HG03095 (cell line): ENCODE data around the gene GNG14.
A peak's percentile ranks its signal among the peaks of the same experiment; 100 is the strongest.
"Not testable (repeated sequence)": the region's sequence is repeated elsewhere in the genome, so short reads cannot be mapped to it uniquely, and the experiment has no call there.

Source experiments
- ATAC-seq: cut with Tn5 transposase; IDR thresholded peaks from one replicate; pipeline ENCODE4 v1.9.1; 2021; ENCODE audit warnings: moderate library complexity; ENCODE audit not compliant: unreplicated experiment

Gene GNG14

DNA sequence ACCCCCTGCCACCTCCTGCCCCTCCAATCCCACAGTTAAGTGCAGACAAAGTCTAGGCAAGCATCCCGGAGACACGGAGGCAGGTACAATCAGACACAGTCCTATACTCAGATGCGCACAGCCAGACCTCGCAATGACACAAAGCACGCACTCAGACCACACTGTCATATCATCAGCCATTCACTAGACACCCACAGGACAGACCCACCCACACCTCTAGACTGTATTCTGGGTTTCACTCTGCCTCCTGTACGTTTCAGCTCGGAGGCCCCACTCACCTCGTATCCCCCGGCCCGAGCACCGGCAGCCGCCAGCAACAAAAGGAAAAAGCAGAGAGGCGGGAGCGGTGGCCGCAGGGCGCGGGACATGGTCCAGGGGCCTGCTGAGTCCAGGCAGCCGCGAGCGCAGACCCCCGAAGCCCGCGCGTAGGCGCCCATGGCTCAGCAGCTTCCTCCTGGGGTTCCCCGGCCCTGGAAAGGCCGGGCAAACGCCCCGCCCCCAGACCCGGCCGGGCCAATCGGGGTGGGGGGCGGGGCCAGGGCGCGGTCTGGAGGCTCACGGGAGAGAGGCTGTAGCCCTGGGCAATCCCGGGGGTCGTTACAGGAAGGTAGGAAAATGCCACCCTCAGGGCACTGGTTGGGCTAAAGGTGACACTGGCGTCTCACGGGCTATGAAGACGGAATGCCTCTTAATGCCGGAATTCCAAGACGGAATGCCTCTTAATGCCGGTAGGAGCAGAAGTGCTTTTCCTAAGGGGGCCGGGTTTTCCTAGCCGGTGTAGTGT, 21.3 kb upstream of the GNG14 start, which contains the start of the genes MAN2B1 and WDR83:
MAN2B1 (minus strand) TSS at position 478 of the 784 bp plus-strand sequence; CDS start at position 437, 41 bp downstream.
WDR83 (plus strand) TSS at position 543 of the 784 bp plus-strand sequence. CDS start 2,984 bp downstream, outside the sequence.
- ATAC-seq = peak; percentile 42

DNA sequence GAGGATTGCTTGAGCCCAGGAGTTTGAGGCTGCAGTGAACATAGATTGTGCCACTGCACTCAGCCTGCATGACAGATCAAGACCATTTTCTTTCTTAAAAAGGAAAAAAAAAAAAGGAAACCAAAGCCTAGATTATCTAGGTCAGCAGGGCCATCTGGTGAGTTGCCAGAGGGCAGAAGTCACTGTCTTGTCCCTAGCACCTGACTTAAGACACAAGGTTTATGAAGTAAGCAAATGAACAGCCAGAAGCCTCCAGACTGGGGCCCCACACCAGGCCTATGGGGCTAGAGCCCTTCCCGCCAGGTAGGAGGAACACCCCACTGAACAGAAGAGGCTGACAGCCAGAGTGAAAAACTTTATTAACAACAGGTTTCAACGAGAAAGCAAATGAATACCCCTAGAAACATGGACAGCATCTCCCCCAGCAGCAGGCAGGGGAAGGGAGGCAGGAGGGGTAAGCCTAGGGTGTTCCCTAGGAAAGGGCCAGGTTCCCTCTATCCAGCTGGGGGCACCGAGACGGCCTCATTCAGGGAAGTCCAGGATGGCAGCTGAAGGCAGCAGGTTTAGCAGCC, 20.0 kb upstream of the GNG14 start:
- no peak for ATAC-seq

DNA sequence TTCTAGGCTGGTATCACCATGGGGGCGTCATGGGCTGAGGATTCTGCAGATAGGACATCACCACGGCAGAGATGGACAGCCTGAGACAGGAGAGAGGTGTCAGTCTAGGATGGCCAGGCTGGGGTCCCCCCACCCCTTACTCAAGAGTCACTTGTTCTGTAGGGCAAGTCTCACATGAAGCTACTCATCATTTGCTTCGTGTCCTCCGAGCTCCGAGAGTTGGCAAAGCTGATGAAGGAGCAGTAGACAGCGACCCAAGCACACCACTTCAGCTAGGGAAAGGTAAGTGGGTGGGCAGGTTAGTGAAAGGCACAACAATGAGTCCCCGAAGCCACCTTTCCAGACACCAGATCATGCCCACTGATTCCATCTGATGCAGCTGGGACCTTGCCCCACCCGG, 19.5 kb upstream of the GNG14 start:
- ATAC-seq = no peak

DNA sequence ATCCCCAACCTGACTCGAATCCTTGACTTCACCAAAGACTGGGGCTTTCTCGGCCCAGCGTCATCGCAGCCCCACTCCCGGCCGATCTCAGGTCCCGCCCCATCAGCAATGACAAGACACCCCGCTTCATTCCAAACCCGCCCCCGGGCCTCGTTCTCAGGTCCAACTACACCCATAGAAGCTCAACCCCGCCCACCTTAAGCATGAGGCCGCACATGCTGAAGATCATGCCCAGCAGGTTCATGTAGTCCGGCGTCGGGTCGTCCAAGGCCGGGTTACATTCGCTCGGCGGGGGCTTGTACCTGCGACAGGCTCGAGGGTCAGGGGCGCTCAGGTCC, 18.9 kb upstream of the GNG14 start:
- ATAC-seq = no peak

DNA sequence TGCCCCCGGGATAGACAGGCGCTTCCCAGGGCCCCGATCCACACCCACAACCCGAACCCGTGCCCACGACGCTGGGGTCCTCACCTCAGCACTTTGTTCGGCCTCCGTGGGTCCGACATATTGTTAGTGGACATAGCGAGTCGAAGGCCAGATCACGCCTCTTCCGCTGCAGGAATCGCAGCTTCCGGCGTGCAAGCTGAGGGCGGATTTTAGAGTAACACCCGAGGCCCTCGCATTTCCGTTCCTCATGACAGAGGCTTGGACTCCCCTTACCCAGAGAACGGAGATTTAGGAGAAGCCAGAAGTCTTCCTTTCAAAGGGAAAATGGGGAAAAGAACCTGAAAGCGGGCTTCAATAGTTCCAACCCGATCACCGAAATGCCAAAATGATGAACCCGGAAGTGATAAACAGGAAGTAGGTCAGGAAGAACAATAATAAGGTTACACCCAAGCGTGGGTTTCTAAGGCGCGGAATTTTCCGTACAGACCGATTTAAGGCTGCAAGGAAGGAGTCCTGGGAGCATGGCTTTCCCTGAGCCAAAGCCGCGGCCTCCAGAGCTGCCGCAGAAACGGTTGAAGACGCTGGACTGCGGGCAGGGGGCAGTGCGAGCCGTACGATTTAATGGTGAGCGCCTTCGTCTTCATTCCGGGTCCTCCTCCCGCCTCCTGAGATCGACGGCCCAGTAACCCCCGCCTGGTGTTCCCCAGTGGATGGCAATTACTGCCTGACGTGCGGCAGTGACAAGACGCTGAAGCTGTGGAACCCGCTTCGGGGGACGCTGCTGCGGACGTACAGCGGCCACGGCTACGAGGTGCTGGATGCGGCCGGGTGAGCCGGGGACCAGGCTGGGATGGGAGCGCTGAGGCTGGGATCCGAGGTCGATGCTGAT, 18.3 kb upstream of the GNG14 start:
- ATAC-seq = no peak

DNA sequence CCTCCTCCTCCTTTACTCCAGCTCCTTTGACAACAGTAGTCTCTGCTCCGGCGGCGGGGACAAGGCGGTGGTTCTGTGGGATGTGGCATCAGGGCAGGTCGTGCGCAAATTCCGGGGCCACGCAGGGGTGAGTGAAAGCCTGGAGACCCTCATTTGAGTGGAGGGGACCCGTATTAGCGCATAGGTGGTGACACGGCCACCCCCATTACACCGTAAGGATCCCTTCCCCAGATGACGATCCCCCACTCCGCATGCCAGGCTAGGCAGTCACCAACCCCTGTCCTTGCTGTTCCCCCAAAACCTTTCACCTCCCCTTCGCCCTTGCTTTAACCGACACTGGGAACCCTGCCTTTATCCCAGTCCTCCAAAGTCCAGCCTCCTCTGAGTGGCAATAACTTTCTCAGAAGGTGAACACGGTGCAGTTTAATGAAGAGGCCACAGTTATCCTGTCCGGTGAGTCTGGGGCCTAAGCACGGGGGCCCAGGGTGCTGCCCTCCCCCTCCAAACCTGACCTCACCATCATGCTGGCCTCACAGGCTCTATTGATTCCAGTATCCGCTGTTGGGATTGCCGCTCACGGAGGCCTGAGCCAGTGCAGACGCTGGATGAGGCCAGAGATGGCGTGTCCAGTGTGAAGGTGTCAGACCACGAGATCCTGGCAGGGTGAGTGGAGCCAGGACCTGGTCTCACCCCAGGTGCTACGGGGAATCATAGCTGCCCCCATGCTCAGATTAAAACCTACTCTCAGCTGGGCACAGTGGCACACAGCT, 17.5 kb upstream of the GNG14 start:
- no peak for ATAC-seq

DNA sequence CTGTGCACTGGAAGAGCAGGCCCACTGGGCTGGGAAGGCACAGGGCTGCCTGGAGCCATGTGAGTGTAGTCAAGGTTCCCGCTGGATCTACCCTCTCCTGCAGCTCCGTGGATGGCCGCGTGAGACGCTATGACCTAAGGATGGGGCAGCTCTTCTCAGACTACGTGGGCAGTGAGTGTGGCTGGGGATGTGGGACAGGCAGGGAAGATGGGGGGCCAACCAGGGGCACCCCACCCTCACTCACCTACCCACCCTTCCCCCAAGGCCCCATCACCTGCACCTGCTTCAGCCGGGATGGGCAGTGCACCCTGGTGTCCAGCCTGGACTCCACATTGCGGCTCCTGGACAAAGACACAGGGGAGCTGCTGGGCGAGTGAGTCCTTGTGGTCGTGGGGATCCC, 15.1 kb upstream of the GNG14 start:
- ATAC-seq = no peak

DNA sequence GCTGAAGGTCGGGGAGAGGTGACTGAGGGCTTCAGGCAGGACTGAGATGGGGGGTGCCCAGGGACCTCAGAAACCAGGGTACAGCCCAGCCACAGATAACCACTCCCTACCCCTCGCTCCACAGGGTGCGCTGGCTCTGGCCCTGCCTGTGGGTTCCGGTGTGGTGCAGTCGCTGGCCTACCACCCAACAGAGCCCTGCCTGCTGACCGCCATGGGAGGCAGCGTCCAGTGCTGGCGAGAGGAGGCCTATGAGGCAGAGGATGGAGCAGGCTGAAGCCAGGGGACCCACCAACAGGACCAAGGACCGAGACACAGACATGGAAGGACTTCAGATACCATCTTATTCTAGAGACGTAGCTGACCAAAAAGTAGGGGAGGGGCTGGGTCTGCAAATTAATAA, 12.4 kb upstream of the GNG14 start:
- no peak for ATAC-seq

DNA sequence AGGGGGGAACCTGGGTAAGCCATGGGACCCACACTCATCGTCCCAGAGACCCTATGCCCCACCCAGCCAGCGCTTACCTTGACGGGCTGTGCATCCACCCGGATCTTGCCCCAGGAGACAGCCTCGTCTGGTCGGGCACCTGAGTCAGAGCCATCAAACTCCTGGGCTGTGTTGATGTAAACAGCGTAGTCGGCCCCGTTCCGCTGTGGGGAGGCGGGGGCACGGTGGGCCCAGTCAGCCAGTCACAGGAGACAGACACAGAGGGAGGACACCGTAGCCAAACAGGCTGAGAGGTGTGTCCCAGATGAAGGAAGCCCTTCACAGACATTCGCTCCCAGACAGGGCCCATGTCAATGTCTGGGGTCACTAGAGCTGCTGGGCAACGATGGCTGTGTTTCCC, 11.9 kb upstream of the GNG14 start:
- no peak for ATAC-seq

DNA sequence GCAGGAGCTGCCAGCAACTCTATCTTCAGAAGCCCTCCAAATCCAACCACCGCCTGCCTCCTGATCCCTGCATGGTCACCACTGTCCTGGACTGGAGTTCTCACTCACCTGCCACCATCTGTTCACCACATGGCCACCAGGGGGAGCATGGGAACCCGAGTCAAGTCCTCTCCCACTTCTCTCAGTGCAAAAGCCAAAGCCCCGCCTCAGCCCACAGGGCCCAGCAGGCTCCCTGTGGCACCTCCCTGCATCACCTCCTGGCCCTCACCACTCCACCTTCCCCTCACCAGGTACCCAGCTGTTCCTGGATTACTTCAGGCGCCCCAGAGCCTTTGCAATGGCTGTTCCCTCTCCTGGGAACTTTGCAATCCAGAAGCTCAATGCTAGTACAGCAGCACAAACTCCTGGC, 11.4 kb upstream of the GNG14 start:
- no peak for ATAC-seq

DNA sequence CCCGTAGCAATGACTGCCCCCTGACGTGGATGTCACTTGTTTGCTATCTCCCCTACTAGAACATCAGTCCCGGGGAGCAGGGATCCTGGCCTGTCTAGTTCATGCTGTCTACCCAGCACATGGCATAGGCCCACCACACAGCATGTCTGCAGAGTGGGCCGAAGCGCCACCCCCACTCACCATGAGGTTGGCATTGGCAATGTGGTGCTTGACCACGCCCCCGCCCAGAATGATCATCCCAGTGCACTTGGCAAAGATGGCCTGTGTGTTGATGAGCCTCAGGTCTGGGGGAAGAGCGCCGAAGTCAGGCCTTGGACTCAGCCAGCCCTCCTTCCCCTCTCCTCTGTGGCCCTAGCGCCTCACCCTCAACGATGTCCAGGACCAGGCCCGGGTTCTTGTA, 10.9 kb upstream of the GNG14 start:
- no peak for ATAC-seq

DNA sequence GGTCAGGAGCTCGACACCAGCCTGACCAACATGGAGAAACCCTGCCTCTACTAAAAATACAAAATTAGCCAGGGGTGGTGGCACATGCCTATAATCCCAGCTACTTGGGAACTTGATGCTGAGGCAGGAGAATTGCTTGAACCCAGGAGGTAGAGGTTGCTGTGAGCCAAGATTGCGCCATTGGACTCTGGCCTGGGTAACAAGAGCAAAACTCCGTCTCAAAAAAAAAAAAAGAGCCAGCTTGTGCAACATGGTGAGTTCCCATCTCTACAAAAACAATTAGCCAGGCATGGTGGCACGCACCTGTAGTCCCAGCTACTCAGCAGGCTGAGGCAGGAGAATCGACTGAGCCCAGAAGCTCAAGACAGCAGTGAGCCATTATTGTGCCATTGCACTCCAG, 9.8 kb upstream of the GNG14 start:
- not testable (repeated sequence) for ATAC-seq

DNA sequence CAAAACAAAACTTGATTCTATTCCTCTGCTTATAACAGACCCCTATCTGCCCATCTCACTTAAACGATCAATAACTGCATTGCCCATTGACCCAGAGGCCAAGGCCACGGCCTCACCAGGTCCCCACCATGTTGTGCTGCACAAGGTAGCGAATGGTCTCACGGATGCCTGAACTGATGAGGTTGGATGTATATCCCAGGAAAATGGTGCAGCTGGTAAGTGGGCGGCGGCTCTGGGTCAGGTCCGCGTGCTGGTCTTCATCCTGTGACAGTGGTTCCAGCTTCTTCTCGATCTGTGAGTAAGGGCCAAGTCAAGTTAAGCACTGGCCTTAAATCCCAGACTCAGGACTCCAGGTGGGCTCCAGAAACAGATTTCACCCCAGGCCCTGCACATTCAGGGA, 7.8 kb upstream of the GNG14 start:
- ATAC-seq = no peak

DNA sequence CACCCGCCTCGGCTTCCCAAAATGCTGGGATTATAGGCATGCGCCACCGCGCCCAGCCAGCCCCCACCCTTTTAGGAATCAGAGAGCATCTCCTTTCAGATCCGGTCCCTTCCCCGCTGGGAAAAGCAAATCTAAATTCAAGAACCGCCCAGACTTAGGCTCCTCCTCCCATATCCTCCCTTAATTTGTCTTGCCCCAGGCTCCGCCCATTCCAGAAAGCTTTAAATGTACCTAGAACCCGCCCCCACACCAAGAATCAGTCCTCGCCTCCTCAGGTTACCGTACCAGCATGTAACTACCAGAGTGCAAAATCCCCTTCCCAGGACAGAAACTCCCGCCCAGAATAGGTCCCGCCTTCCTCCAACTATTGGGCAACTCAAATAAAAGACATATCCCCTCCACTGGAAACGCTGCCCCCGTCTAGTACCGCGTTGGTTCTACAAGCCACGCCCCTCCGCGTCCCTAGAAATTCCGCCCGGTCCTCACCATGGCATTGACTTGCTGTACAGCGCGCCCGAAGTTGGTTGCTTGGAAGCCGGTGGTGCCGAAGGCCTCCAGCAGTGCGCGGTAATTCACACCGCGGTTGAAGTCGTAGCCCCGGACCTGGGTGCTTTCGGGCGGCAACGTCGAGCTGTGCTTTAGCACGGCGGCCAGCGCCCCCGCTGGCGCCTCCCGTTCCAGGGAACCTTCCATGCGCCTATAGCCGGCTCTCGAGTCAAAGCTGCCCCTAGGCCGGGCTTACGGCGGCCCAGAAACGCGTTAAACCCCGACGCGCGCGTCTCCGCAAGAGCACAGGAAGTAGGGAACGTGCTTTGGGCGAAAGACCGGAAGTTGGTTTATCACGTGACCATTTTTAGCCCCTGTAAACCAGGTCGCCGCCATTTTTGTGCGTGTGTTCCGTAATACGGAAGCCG, 6.5 kb upstream of the GNG14 start, which contains the start of gene DHPS:
DHPS (minus strand) TSS at position 807 of the 914 bp plus-strand sequence; CDS start at position 693, 114 bp downstream.
- peak; percentile 67 for ATAC-seq

DNA sequence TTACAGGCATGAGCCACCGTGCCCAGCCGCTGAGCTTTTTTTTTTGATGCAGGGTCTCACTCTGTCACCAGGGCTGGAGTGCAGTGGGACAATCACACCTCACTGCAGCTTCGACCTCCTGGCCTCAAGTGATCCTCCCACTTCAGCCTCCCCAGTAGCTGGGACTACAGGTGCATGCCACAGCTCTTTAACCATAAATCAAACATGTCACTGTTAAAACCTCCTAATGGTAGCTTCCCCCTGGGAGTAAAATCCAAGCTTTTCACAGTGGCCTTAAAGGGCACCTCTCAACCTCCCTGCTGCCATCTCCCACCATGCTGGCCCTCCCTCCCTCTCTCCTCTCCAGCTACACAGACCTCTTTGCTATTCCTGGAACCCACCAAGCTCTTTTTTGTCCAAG, 2.0 kb upstream of the GNG14 start:
- ATAC-seq = no peak

DNA sequence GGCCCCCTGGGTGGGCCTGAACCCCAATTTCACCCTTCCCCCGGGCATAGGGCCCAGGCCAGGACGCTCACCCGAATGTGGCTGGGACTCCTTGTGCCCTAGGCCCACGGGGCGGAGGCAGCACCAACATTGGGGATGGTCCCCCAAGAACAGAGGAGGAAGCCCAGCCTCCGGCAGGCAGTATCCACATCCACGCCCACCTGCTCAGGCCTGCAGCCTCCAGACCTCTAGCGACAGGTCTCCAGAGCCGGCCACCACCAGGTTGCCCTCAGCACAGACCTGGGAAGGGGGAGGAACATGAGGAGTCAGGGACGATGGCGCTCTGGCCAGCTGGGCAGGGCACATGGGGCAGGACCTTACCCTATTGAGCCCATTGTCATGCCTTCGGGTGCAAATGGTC, 1.2 kb downstream of the GNG14 start:
- no peak for ATAC-seq

DNA sequence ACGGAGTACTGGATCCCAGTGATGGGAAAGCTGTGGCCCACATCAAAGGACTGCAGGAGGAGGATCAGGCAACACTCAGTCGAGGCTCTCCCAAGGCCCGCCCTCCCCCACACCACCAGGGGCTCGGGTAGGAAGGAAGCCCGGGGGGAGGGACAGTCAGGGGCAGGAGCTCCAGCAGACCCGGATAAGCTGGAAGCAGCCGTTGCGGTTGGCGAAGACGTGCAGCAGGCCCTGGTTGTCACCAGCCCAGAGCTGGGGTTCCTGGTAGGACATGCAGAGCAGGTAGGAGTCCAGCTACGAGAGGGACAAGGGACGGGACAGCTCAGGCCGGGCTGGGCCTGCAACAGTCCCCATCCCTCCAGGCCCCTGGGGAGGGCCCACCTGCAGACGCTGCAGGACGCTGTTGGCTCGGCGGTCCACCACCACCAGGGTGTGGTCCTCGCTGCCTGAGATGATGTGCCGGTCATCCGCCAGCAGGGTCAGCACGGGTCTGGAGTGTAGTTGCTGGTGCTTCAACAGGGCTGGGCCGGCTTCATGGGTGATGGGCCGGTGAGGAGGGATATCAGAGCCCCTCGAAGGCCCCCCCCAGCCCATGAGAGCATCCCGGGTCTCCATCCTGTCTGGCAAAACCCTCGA, 1.9 kb downstream of the GNG14 start:
- no peak for ATAC-seq

DNA sequence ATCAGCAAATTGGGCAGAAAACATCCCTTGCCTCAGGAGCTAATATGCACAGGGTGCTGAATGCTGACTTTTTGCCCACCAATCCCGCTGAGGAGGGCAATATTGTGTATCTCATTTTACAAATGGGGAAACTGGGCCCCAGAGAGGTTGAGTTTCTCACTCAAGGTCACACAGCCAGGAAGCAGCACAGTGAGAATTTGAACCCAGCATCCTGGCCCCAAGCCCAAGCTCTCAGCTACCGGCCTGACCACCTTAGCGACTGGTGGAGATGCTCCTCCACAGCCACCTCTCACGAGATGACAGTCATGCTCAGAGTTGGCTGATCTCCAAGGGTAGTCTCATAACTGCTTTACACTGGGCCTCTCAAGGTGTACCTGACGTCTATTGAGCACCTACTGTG, 5.2 kb downstream of the GNG14 start:
- no peak for ATAC-seq

DNA sequence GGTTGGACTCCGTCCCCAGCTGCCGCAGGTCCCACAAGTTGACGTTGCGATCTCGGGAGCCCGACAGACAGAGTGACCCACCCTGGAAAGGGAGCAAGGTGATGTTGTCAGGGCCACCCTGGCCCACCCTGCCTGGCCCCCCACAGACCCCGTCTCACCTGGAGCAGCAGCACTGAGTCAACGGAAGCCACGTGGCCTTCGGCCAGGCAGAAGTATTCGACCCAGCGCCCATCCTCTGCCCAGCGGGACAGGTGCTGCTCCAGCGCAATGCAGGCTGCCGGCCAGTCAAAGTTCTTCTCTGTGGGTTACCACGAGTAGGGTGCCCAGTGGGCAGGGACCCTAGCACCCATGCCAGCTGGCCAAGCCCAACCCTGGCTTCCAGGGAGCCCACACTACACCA, 6.8 kb downstream of the GNG14 start:
- ATAC-seq = no peak
